Neural cell (in vitro differentiated cells): ENCODE data around the gene ERICH4. TPM values are rescaled to one million over a fixed set of nuclear protein-coding genes. Genes with fewer than 3 reads are reported as not detected.
"Not testable (repeated sequence)": the region's sequence is repeated elsewhere in the genome, so short reads cannot be mapped to it uniquely, and the experiment has no call there.

Source experiments
- H2AFZ ChIP-seq: fragments of 200-600, 300-800 bp; sonication (generic), shearing (Covaris generic); 2 replicates; pipeline ENCODE4 v1.6.0; 2014; ENCODE audit warnings: low read depth, mild to moderate bottlenecking, antibody characterized with exemption, low read length, moderate library complexity
- H3F3A ChIP-seq: fragments of 200-600 bp; shearing (Covaris generic); 2 replicates; pipeline ENCODE4 v1.6.1; 2016; ENCODE audit warnings: mild to moderate bottlenecking, moderate library complexity, mixed read lengths, antibody characterized with exemption, low read length; ENCODE audit not compliant: insufficient read depth, poor library complexity, severe bottlenecking
- H3K27ac ChIP-seq: fragments of 200-600, 300-800 bp; sonication (generic), shearing (Covaris generic); 2 replicates; pipeline ENCODE4 v1.5.1; 2014; ENCODE audit warnings: mild to moderate bottlenecking, low read length, moderate library complexity
- H3K27me3 ChIP-seq: fragments of 300-800, 200-600 bp; sonication (generic), shearing (Covaris generic); 2 replicates; pipeline ENCODE4 v1.6.0; 2014; ENCODE audit warnings: mild to moderate bottlenecking, low read depth, low read length, moderate library complexity; ENCODE audit not compliant: insufficient read depth
- H3K36me3 ChIP-seq: fragments of 300-800, 200-600 bp; sonication (generic), shearing (Covaris generic); 2 replicates; pipeline ENCODE4 v1.5.1; 2014; ENCODE audit warnings: mild to moderate bottlenecking, antibody characterized with exemption, low read length, moderate library complexity; ENCODE audit not compliant: insufficient read depth
- H3K4me2 ChIP-seq: fragments of 300-800, 200-600 bp; sonication (generic), shearing (Covaris generic); 2 replicates; pipeline ENCODE4 v1.6.0; 2014; ENCODE audit warnings: mild to moderate bottlenecking, low read length
- H3K4me3 ChIP-seq: fragments of 300-800, 200-600 bp; sonication (generic), shearing (Covaris generic); 2 replicates; pipeline ENCODE4 v1.5.1; 2014; ENCODE audit warnings: mild to moderate bottlenecking, low read length, moderate library complexity
- H3K79me2 ChIP-seq: fragments of 200-600 bp; shearing (Covaris generic); replicated peaks from 2 replicates; pipeline ENCODE4 v1.6.0; 2014; ENCODE audit warnings: mild to moderate bottlenecking, low read length, moderate library complexity; ENCODE audit not compliant: insufficient read depth
- H3K9ac ChIP-seq: fragments of 300-800, 200-600 bp; sonication (generic), shearing (Covaris generic); 2 replicates; pipeline ENCODE4 v1.6.1; 2016; ENCODE audit warnings: mild to moderate bottlenecking, low read length, mixed read lengths
- H3K9me2 ChIP-seq: fragments of 200-600 bp; shearing (Covaris generic); 2 replicates; pipeline ENCODE4 v1.6.1; 2016; ENCODE audit warnings: mild to moderate bottlenecking, low read length, mixed read lengths; ENCODE audit not compliant: insufficient read depth
- H3K9me3 ChIP-seq: fragments of 200-600, 300-800 bp; sonication (generic), shearing (Covaris generic); 2 replicates; pipeline ENCODE4 v1.6.1; 2016; ENCODE audit warnings: mild to moderate bottlenecking, mixed run types, low read length, moderate library complexity, mixed read lengths
- H4K20me1 ChIP-seq: fragments of 200-600 bp; shearing (Covaris generic); 2 replicates; pipeline ENCODE4 v1.6.1; 2016; ENCODE audit warnings: mild to moderate bottlenecking, mixed run types; ENCODE audit not compliant: insufficient read depth
- CTCF ChIP-seq: fragments of 450-650 bp; IDR thresholded peaks from 2 replicates; pipeline ENCODE4 v1.5.1; 2014; ENCODE audit warnings: antibody characterized with exemption, mild to moderate bottlenecking, moderate library complexity; ENCODE audit not compliant: poor library complexity, severe bottlenecking
- EP300 ChIP-seq: fragments of 450-650 bp; conservative IDR thresholded peaks from 2 replicates; pipeline ENCODE4 v1.6.1; 2014; ENCODE audit warnings: antibody characterized with exemption, mild to moderate bottlenecking, moderate library complexity; ENCODE audit not compliant: poor library complexity, severe bottlenecking
- EZH2 ChIP-seq: fragments of 200-600, 300-800 bp; shearing (Covaris generic), sonication (generic); IDR thresholded peaks from 2 replicates; pipeline ENCODE4 v1.6.1; 2014; ENCODE audit warnings: antibody characterized with exemption, low read length, borderline replicate concordance, mild to moderate bottlenecking; ENCODE audit not compliant: insufficient read depth, poor library complexity, severe bottlenecking
- MXI1 ChIP-seq: fragments of 450-650 bp; conservative IDR thresholded peaks from 2 replicates; pipeline ENCODE4 v1.6.1; 2014; ENCODE audit warnings: antibody characterized with exemption, mild to moderate bottlenecking; ENCODE audit not compliant: poor library complexity, severe bottlenecking
- POLR2AphosphoS5 ChIP-seq: IDR thresholded peaks from 2 replicates; pipeline ENCODE4 v1.6.1; 2012
- RAD21 ChIP-seq: fragments of 450-650 bp; conservative IDR thresholded peaks from 2 replicates; pipeline ENCODE4 v1.6.1; 2014; ENCODE audit warnings: antibody characterized with exemption, mild to moderate bottlenecking, moderate library complexity
- REST ChIP-seq: IDR thresholded peaks from 2 replicates; pipeline ENCODE4 v1.6.1; 2012; ENCODE audit warnings: borderline replicate concordance
- SMC3 ChIP-seq: fragments of 450-650 bp; conservative IDR thresholded peaks from 2 replicates; pipeline ENCODE4 v1.6.1; 2014; ENCODE audit warnings: antibody characterized with exemption, mild to moderate bottlenecking, moderate library complexity; ENCODE audit not compliant: poor library complexity
- TAF1 ChIP-seq: IDR thresholded peaks from 2 replicates; pipeline ENCODE4 v1.6.1; 2012; ENCODE audit warnings: low read depth
- polyA plus RNA-seq: library from polyadenylated mRNA; depleted of rRNA; stranded (reverse); fragments of >200 nt; gene quantifications from 2 replicates; pipeline ENCODE4 v1.2.3, GENCODE V29; 2014

The ERICH4 gene
- polyA plus RNA-seq, 1 donor from 2014 or later: not detected

- H4K20me1 ChIP-seq: no peaks in the 10 kb centered on the region
- no peak overlapping the region for H3K27ac ChIP-seq
- TF ChIP-seq EZH2 (no peak), SMC3 (no peak), TAF1 (no peak), POLR2AphosphoS5 (no peak), RAD21 (no peak), EP300 (no peak), MXI1 (no peak), REST (no peak)
- no peak overlapping the region for H3K4me2 ChIP-seq
- no peak overlapping the region for H3K4me3 ChIP-seq
- peaks cover 9% of the 10 kb centered on the region for H3K79me2 ChIP-seq
- H3K27me3 ChIP-seq: no peaks in the 10 kb centered on the region
- H3K9me2 ChIP-seq: no peaks in the 10 kb centered on the region
- no peaks in the 10 kb centered on the region for H3K9me3 ChIP-seq
- no peaks in the 10 kb centered on the region for H3F3A ChIP-seq
- H3K9ac ChIP-seq: no peak overlapping the region
- no peak overlapping the region for H2AFZ ChIP-seq
- no peaks in the 10 kb centered on the region for H3K36me3 ChIP-seq
Observed at GRCh38 chr19:41434450-41434849, 8.5 kb upstream of the ERICH4 start.

- H3F3A ChIP-seq, H3K4me3 ChIP-seq, H3K9me2 ChIP-seq, H3K36me3 ChIP-seq, H3K79me2 ChIP-seq, H3K27ac ChIP-seq, H4K20me1 ChIP-seq, H3K4me2 ChIP-seq, H3K9me3 ChIP-seq, H2AFZ ChIP-seq, H3K27me3 ChIP-seq, H3K9ac ChIP-seq: not testable (repeated sequence)
Observed at GRCh38 chr19:41435376-41435775, 7.6 kb upstream of the ERICH4 start.

GRCh38 chr19:41435936-41436673, 6.9 kb upstream of the ERICH4 start:
- H3K4me3 ChIP-seq: no peak overlapping the region
- H3K27ac ChIP-seq: no peak overlapping the region
- no peak overlapping the region for H3K9ac ChIP-seq
- H3K36me3 ChIP-seq: no peaks in the 10 kb centered on the region
- no peaks in the 10 kb centered on the region for H3K27me3 ChIP-seq
- no peak overlapping the region for H3K4me2 ChIP-seq
- no peak overlapping the region for H2AFZ ChIP-seq
- no peaks in the 10 kb centered on the region for H3F3A ChIP-seq
- no peaks in the 10 kb centered on the region for H4K20me1 ChIP-seq
- TF ChIP-seq SMC3 (no peak), RAD21 (no peak), TAF1 (no peak), CTCF (no peak), EP300 (no peak), MXI1 (no peak), EZH2 (no peak), REST (no peak), POLR2AphosphoS5 (no peak)
- H3K9me3 ChIP-seq: no peaks in the 10 kb centered on the region
- H3K79me2 ChIP-seq: peaks cover 9% of the 10 kb centered on the region
- no peaks in the 10 kb centered on the region for H3K9me2 ChIP-seq
